Stimulated activated CD8-positive, alpha-beta memory T cell treated with anti-CD3 and anti-CD28 coated beads, Interleukin-4, amount 100 ng/mL, for 4 hours (primary cell): ENCODE results near the gene MALAT1.
"Not testable (repeated sequence)": the region's sequence is repeated elsewhere in the genome, so short reads cannot be mapped to it uniquely, and the experiment has no call there.

Experiments
- DNase-seq, 2 donors: peaks; one replicate each; pipeline ENCODE4 v3.0.0-alpha.2; 2020; ENCODE audit warnings: low read depth in 2 of 2, low spot score in 1 of 2

The MALAT1 gene

DNA sequence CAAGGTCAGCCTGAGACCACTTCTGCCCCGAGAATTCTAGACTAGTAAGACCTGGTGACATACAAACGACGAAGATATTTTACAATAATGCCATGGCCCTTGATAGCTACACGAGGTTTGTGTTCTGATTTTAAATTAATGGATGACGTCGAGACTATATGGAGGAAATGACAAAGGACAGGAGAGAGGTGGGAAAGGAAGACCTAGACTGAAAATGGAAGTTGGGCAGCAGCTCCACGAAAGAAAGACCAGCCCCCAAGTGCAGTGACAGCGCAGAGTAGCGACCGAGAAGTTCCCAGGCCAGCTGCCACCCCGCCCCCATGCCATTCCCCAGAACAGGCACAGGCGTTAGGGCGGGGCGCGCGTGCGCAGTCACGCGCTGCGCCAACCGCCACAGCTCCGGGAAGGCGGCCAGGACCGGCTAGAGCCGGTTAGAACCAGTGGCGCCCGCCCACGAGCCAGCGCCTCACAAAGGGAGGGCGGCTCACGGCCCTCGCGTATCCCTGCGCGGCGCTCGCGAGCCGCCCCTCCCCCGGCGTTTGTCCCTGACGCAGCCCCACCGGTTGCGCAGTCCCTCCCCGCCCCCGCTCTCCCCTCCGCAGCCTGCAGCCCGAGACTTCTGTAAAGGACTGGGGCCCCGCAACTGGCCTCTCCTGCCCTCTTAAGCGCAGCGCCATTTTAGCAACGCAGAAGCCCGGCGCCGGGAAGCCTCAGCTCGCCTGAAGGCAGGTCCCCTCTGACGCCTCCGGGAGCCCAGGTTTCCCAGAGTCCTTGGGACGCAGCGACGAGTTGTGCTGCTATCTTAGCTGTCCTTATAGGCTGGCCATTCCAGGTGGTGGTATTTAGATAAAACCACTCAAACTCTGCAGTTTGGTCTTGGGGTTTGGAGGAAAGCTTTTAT is 1.5 kb upstream of the MALAT1 start:
- DNase-seq, result peak; percentile 91 to 97

- no peak for DNase-seq
Observed at GRCh38 chr11:65498042-65498726, 661 bp upstream of the MALAT1 start.

GRCh38 chr11:65498727-65498976 is 193 bp upstream of the MALAT1 start:
- no peak for DNase-seq

DNA sequence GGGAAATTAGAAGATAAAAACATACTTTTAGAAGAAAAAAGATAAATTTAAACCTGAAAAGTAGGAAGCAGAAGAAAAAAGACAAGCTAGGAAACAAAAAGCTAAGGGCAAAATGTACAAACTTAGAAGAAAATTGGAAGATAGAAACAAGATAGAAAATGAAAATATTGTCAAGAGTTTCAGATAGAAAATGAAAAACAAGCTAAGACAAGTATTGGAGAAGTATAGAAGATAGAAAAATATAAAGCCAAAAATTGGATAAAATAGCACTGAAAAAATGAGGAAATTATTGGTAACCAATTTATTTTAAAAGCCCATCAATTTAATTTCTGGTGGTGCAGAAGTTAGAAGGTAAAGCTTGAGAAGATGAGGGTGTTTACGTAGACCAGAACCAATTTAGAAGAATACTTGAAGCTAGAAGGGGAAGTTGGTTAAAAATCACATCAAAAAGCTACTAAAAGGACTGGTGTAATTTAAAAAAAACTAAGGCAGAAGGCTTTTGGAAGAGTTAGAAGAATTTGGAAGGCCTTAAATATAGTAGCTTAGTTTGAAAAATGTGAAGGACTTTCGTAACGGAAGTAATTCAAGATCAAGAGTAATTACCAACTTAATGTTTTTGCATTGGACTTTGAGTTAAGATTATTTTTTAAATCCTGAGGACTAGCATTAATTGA is 1.0 kb downstream of the MALAT1 start:
- DNase-seq, result no peak

DNA sequence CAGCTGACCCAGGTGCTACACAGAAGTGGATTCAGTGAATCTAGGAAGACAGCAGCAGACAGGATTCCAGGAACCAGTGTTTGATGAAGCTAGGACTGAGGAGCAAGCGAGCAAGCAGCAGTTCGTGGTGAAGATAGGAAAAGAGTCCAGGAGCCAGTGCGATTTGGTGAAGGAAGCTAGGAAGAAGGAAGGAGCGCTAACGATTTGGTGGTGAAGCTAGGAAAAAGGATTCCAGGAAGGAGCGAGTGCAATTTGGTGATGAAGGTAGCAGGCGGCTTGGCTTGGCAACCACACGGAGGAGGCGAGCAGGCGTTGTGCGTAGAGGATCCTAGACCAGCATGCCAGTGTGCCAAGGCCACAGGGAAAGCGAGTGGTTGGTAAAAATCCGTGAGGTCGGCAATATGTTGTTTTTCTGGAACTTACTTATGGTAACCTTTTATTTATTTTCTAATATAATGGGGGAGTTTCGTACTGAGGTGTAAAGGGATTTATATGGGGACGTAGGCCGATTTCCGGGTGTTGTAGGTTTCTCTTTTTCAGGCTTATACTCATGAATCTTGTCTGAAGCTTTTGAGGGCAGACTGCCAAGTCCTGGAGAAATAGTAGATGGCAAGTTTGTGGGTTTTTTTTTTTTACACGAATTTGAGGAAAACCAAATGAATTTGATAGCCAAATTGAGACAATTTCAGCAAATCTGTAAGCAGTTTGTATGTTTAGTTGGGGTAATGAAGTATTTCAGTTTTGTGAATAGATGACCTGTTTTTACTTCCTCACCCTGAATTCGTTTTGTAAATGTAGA is 1.7 kb downstream of the MALAT1 start:
- DNase-seq, result no peak

- no peak for DNase-seq
Observed at GRCh38 chr11:65501186-65501471, 2.3 kb downstream of the MALAT1 start.

DNA sequence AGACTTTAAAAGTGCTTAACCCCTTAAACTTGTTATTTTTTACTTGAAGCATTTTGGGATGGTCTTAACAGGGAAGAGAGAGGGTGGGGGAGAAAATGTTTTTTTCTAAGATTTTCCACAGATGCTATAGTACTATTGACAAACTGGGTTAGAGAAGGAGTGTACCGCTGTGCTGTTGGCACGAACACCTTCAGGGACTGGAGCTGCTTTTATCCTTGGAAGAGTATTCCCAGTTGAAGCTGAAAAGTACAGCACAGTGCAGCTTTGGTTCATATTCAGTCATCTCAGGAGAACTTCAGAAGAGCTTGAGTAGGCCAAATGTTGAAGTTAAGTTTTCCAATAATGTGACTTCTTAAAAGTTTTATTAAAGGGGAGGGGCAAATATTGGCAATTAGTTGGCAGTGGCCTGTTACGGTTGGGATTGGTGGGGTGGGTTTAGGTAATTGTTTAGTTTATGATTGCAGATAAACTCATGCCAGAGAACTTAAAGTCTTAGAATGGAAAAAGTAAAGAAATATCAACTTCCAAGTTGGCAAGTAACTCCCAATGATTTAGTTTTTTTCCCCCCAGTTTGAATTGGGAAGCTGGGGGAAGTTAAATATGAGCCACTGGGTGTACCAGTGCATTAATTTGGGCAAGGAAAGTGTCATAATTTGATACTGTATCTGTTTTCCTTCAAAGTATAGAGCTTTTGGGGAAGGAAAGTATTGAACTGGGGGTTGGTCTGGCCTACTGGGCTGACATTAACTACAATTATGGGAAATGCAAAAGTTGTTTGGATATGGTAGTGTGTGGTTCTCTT is 2.8 kb downstream of the MALAT1 start:
- DNase-seq, result no peak

DNA sequence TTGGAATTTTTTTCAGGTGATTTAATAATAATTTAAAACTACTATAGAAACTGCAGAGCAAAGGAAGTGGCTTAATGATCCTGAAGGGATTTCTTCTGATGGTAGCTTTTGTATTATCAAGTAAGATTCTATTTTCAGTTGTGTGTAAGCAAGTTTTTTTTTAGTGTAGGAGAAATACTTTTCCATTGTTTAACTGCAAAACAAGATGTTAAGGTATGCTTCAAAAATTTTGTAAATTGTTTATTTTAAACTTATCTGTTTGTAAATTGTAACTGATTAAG is 3.4 kb downstream of the MALAT1 start:
- no peak for DNase-seq

DNA sequence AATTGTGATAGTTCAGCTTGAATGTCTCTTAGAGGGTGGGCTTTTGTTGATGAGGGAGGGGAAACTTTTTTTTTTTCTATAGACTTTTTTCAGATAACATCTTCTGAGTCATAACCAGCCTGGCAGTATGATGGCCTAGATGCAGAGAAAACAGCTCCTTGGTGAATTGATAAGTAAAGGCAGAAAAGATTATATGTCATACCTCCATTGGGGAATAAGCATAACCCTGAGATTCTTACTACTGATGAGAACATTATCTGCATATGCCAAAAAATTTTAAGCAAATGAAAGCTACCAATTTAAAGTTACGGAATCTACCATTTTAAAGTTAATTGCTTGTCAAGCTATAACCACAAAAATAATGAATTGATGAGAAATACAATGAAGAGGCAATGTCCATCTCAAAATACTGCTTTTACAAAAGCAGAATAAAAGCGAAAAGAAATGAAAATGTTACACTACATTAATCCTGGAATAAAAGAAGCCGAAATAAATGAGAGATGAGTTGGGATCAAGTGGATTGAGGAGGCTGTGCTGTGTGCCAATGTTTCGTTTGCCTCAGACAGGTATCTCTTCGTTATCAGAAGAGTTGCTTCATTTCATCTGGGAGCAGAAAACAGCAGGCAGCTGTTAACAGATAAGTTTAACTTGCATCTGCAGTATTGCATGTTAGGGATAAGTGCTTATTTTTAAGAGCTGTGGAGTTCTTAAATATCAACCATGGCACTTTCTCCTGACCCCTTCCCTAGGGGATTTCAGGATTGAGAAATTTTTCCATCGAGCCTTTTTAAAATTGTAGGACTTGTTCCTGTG is 3.9 kb downstream of the MALAT1 start:
- no peak for DNase-seq

DNA sequence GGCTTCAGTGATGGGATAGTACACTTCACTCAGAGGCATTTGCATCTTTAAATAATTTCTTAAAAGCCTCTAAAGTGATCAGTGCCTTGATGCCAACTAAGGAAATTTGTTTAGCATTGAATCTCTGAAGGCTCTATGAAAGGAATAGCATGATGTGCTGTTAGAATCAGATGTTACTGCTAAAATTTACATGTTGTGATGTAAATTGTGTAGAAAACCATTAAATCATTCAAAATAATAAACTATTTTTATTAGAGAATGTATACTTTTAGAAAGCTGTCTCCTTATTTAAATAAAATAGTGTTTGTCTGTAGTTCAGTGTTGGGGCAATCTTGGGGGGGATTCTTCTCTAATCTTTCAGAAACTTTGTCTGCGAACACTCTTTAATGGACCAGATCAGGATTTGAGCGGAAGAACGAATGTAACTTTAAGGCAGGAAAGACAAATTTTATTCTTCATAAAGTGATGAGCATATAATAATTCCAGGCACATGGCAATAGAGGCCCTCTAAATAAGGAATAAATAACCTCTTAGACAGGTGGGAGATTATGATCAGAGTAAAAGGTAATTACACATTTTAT is 4.6 kb downstream of the MALAT1 start:
- DNase-seq, result no peak

GRCh38 chr11:65503949-65504673 is 5.3 kb downstream of the MALAT1 start:
- DNase-seq, result no peak

- DNase-seq, result no peak
Observed at GRCh38 chr11:65504674-65505465, 6.0 kb downstream of the MALAT1 start.

DNA sequence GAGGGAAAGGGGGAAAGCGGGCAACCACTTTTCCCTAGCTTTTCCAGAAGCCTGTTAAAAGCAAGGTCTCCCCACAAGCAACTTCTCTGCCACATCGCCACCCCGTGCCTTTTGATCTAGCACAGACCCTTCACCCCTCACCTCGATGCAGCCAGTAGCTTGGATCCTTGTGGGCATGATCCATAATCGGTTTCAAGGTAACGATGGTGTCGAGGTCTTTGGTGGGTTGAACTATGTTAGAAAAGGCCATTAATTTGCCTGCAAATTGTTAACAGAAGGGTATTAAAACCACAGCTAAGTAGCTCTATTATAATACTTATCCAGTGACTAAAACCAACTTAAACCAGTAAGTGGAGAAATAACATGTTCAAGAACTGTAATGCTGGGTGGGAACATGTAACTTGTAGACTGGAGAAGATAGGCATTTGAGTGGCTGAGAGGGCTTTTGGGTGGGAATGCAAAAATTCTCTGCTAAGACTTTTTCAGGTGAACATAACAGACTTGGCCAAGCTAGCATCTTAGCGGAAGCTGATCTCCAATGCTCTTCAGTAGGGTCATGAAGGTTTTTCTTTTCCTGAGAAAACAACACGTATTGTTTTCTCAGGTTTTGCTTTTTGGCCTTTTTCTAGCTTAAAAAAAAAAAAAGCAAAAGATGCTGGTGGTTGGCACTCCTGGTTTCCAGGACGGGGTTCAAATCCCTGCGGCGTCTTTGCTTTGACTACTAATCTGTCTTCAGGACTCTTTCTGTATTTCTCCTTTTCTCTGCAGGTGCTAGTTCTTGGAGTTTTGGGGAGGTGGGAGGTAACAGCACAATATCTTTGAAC is 6.8 kb downstream of the MALAT1 start:
- DNase-seq, result no peak

DNA sequence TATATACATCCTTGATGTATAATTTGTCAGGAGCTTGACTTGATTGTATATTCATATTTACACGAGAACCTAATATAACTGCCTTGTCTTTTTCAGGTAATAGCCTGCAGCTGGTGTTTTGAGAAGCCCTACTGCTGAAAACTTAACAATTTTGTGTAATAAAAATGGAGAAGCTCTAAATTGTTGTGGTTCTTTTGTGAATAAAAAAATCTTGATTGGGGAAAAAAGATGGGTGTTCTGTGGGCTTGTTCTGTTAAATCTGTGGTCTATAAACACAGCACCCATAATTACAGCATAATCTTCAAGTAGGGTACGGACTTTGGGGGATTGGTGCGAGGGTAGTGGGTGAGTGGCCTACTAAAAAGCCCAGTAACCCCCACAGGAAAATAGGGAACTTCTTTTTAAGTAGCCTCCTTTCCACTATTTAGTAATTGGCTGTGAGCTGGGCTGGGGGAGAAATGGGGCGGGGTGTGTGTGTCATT is 7.5 kb downstream of the MALAT1 start:
- no peak for DNase-seq

DNA sequence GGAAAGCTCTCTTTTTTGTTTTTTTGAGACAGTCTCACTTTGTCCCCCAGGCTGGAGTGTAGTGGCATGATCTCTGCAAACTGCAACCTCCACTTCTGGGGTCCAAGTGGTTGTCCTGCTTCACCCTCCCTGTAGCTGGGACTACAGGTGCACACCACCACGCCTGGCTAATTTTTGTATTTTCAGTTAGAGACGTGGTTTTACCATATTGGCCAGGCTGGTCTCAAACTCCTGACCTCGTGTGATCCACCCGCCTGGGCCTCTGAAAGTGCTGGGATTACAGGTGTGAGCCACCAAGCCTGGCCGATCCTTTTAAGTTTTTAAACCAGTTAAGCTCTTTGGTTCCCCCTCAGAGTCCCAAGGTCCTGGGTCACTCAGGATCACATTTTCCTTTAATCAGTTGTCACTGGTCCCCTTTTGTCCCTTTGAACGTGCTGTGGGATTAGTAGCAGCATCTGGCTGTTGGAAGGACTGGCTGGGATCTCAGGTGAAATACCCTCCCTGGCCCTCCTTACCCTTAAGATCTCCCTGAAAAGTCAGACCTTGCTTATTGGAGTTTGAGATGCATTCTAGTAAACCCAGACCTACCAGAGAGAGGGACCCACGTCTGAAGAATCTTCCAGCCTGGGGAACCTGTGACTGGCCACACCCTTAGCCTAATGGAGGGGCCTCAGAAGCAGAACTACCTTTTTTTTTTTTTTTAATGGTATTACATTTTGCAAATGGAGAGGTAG is 8.1 kb downstream of the MALAT1 start:
- DNase-seq, result no peak

- DNase-seq, result not testable (repeated sequence)
Observed at GRCh38 chr11:65512311-65512710, 13.5 kb downstream of the MALAT1 start.
